GM12872 (cell line): ENCODE measurements around the gene NDUFAF8.

Source experiments
- TF ChIP-seq, protein P1 (sequence below): IDR thresholded peaks from 3 replicates; pipeline ENCODE4 v1.5.1; 2011; ENCODE audit warnings: low read depth, mild to moderate bottlenecking, low read length, moderate library complexity; ENCODE audit not compliant: insufficient read depth

NDUFAF8 gene

GRCh38 chr17:81210466-81210865 lies 28.7 kb upstream of the NDUFAF8 start:
- TF ChIP-seq, protein P1, sequence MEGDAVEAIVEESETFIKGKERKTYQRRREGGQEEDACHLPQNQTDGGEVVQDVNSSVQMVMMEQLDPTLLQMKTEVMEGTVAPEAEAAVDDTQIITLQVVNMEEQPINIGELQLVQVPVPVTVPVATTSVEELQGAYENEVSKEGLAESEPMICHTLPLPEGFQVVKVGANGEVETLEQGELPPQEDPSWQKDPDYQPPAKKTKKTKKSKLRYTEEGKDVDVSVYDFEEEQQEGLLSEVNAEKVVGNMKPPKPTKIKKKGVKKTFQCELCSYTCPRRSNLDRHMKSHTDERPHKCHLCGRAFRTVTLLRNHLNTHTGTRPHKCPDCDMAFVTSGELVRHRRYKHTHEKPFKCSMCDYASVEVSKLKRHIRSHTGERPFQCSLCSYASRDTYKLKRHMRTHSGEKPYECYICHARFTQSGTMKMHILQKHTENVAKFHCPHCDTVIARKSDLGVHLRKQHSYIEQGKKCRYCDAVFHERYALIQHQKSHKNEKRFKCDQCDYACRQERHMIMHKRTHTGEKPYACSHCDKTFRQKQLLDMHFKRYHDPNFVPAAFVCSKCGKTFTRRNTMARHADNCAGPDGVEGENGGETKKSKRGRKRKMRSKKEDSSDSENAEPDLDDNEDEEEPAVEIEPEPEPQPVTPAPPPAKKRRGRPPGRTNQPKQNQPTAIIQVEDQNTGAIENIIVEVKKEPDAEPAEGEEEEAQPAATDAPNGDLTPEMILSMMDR, result no peak

DNA sequence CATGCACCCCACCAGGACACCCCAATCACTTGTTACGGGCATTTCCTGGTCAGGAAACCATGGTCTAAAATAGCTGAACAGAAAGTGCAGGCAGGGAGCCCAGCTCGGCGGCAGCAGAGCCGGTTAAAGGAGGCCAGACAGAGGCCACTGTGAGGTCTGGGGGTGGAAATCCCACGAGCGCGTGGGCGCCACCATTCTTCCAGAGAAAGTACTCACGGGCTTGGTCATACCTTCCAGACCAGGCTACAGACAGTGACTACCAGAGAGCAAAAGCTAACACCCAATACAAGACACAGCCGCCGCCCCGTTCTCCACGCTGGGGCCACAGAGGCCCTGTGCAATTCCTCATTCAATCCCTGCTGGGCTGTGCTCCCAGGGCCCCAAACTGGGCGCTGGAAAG lies 28.2 kb upstream of the NDUFAF8 start:
- TF ChIP-seq, protein P1, result no peak

GRCh38 chr17:81212365-81212764 lies 26.8 kb upstream of the NDUFAF8 start:
- TF ChIP-seq, protein P1, result no peak

GRCh38 chr17:81213978-81214377 lies 25.1 kb upstream of the NDUFAF8 start:
- TF ChIP-seq, protein P1, result no peak

DNA sequence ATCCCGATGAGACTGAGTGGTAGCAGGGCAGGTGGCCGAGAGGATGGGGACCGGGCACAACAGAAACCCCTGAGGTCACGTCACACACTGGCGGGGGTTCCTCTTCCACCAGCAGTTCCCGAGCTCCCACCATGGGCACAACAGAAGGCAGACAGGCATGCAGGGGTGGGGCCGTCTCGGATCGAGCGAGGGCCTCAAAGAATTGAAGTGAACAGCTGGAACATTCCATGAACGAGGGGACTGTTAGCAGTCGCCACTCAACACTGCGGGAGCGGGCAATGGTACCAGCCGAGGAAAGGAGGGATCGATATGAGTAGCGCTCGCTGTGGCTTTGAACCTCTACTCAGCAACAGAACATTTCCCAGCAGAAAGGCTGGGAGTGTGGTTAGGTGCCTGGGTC lies 21.6 kb upstream of the NDUFAF8 start:
- TF ChIP-seq, protein P1, result no peak

GRCh38 chr17:81218459-81218858 lies 20.7 kb upstream of the NDUFAF8 start:
- TF ChIP-seq, protein P1, result no peak

DNA sequence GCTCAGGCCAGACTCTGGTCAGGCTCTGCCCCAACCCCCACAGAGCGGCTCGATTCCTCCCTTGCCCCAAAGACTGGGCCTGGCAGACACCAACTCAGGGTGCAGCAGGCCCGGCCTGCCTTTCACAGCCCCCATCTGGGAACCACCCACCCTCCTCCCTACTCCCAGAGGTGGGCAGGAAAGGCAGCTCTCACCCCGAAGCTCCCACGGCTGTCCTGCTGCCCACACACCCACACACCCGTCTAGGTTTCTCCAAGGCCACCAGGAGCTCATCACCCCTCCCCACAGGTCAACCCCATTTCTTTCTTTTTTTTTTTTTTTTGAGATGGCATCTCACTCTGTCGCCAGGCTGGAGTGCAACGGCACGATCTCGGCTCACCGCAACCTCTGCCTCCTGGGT lies 20.1 kb upstream of the NDUFAF8 start:
- TF ChIP-seq, protein P1, result no peak
